Stimulated activated CD8-positive, alpha-beta memory T cell treated with anti-CD3 and anti-CD28 coated beads, Interleukin-12 subunit alpha, Interleukin-12 subunit beta, amount 100 ng/mL, for 24 hours (primary cell): ENCODE measurements around the gene GPR22.

Experiments used
- DNase-seq: peaks from one replicate; pipeline ENCODE4 v3.0.0-alpha.2; 2020; ENCODE audit errors: extremely low read depth

Gene GPR22

GRCh38 chr7:107479303-107479702 is 9.4 kb downstream of the GPR22 start:
- no peak for DNase-seq

DNA sequence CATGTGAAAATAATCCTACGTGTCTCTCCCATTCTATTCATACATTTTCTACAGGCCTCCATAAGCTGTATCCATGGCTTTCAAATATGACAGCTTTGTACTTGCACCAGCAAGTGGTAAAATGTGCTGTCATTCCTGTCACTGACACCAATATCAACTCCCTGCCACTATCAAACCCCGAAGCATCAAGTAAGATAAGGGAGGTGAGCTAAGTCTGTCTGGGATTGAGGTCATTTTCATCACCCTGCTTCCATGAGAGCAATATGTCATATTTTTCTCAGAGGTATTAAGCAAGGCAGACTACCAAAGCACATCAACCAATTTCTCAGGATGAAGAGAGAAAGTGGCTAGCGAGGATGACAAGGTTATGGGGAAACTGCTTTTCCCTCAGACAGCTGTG is 11.1 kb downstream of the GPR22 start:
- no peak for DNase-seq

DNA sequence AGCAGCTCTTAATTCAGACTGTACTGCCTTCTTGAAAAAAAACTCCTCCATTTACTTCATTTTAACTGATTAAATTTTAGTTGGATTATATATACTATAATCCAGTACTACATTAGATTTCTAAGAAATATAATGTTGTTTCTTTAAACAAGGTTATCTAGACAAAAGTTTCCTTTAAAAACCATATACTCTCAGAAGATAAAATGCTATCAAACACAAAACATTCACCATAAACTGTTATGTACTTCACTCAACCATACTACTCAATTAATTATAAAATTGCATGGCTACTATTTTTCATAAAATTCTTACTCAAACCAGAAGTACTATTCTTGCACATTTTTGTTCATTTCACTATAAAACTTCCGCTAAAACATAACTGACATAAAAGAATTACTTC is 12.7 kb downstream of the GPR22 start:
- no peak for DNase-seq

DNA sequence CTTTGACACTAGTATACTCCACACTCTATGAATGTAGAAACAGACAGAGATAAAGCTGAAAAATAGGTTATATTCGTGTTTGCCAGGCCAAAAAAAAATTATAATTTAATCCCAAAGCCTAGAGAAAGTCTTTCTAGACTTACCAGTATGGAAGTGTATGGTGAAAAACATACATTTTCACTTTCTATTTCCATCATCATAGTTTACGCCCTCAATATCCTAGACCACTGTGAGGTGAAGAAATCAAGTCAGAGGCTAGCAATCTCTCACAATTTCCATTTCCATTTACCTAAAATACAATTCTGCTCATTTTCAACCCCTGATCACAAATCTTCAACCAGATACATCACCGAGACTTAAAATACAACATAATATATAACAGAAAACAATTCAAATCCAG is 16.2 kb downstream of the GPR22 start:
- DNase-seq: no peak

- DNase-seq: no peak
Observed at GRCh38 chr7:107492875-107493274, 23.0 kb downstream of the GPR22 start.

- DNase-seq: no peak
Observed at GRCh38 chr7:107494315-107494751, 24.5 kb downstream of the GPR22 start.

DNA sequence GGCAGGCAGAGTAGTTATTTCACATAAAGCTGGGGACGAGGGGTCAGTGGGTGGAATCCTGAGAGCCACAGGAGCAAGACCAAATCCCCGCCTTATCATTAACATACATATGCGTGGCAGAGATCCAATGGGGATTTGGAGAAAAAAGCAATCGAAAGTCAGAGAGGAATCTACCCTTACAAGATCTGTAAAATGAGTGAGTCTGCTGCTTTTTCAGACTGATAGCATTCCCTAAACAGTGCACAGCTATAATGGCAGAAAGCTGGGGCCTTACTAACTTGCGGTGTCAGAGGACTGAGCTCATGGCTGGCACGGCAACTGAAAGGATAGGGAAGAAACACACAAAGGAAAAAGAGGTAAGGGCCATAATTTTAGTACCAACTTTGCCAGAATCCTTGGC is 25.0 kb downstream of the GPR22 start:
- DNase-seq: no peak

DNA sequence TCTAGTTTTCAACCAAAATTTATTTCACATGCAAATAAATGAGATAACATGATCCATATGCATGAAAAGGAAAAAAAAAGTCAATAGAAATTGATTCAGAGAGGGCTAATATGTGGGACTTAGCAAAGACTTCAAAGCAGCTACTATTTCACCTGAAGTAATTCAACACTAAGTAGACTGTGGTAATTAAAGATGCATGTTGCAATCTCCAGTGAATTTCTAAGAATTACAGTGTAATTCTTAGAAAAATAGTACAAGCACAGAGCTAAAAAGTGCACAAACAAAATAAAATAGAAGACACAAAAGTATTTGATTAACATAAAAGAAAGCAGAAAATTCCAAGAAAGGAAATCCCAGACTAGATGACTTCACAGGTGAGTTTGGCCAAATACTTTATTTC is 25.7 kb downstream of the GPR22 start:
- DNase-seq: no peak

- no peak for DNase-seq
Observed at GRCh38 chr7:107499731-107500130, 29.9 kb downstream of the GPR22 start.

DNA sequence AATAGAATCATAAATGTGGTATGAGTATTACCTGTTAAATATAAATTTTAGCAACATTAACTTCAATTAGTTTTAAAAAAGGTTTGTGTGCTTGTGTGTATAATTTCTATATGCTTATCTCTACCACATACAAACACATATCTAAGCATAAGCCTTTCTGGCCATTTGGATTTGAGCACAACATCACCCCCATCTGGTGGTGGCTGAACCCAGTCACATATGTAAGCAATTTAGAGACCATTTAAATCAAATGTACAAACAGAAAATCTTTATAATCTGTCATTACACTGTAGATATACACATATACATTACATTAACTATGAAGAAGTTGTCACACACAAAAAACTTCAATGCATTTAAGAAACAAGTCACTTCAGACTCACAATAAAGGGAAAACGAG is 31.7 kb downstream of the GPR22 start:
- no peak for DNase-seq

- no peak for DNase-seq
Observed at GRCh38 chr7:107502154-107502553, 32.3 kb downstream of the GPR22 start.

DNA sequence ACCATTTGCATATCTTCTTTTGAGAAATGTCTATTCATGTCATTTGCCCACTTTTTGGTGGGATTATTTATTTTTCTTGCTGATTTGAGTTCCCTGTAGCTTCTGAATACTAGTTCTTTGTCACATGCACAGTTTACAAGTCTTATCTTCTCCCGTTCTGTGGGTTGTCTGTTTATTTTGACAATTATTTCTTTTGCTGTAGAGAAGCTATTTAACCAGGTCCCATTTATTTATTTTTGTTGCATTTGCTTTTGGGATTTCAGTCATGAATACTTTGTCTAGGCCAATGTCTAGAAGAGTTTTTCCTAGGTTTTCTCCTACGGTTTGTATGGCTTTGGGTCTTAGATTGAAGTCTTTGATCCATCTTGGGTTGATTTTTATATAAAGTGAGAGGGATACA is 32.9 kb downstream of the GPR22 start:
- no peak for DNase-seq

DNA sequence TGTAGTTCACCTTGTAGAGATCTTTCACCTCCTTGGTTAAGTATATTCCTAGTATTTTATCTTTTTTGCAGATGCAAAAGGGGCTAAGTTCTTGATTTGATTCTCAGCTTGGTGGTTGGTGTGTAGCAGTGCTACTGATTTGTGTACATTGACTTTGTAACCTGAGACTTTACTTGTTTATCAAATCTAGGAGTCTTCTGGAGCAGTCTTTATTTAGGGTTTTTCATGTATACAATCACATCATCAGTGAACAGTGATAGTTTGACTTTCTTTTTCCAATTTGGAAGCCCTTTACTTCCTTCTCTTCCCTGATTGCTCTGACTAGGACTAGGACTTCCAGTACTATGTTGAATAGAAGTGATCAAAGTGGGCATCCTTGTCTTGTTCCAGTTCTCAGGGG is 33.8 kb downstream of the GPR22 start:
- no peak for DNase-seq

DNA sequence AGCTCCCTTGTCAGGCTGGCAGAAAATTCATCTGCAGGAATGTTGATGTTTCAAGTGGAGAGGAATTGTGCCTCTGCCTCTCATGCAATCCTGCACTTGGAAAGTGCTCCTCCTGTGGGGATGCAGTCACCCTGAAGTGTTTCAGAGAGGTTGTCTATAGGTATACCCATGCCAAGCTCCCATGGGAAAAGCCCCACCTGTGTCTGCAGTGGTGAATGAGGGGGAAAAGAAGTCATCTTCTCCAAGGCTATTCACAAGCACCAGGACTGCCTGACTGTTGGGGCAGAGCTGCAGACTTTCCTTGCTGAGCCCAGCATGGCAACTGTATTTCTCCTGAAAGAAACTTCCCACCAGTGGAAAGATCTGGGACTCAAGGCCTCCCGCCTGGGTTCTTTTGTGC is 35.5 kb downstream of the GPR22 start:
- no peak for DNase-seq

DNA sequence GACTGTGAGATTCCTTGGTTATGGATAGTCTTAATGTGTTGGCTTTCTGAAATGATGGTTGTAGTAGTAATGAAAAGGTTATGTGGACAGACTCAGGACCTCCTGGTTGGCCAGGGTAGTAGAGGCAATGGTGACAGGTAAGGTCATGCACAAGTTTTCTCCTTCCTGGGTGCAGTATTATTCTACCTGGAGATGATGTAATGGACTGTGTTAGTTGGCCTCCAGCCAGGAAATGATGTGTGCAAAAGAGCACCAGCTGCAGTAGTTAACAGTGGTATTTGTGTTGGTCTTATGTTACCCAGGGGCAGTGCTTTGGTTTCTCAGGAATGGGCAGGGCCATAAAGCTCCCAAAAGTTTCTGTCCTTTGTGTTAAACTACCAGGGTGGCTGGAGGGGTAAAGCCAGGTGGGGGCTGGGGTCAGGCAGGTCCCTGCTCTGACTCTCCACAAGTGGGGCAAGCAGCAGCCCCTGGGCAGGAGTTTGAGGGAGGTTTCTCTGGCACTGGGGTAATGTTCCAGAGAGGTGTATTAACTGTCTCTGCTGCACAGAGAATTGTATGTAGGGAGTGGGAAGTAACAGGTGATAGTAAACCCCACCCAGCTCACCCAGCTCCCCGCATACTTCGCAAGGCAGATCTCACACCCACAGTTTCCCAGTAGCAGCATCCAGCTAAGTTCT is 36.3 kb downstream of the GPR22 start:
- no peak for DNase-seq

GRCh38 chr7:107506674-107507339 is 37.0 kb downstream of the GPR22 start:
- no peak for DNase-seq
